IPS-18c (cell line): ENCODE results near the gene TIMM17A.

Source experiments
- H3K4me3 ChIP-seq: 2 replicates; pipeline ENCODE4 v1.7.0; 2013; ENCODE audit warnings: low read depth, mild to moderate bottlenecking, low read length, moderate library complexity; ENCODE audit not compliant: insufficient read depth
- H3K9me3 ChIP-seq: one replicate; pipeline ENCODE4 v1.6.1; 2013; ENCODE audit warnings: mild to moderate bottlenecking, low read length, moderate library complexity; ENCODE audit not compliant: control insufficient read depth, insufficient read depth

TIMM17A gene

DNA sequence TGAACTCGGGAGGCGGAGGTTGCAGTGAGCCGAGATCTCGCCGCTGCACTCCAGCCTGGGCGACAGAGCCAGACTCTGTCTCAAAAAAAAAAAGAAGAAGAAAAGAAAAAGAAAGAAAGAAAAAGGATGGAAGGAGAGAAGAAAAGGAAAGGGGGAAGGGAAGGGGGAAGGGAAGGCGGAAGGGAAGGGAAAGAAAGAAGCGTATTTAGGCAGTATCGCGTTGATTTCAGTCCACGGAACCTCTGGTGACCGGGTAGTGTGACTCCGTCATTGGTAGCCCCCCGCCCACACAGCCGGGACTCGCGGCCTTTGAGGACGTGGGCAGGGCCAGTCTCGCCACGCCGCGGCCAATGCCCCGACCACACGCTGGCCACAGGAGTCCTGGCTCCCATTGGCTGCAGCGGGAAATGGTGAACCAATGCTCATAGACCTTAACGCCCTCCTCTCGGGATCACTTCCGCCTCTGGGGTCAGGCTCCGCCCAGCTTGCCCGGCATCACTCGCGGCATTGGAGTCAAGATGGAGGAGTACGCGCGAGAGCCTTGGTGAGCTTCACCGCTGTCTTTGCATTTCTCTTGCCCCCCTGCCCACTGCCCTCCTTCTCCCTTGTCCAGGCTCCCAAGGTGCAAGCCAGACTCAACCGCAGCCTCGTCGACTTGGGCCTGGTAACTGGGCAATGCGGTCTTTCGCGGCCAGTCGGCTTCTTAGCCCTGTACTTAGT lies at the start of gene TIMM17A:
Gene TIMM17A (plus strand): TSS at position 495 of the 720 bp plus-strand sequence. CDS start 24 bp downstream, at position 519.
- H3K9me3 ChIP-seq, result no peaks in the 10 kb centered on the region

GRCh38 chr1:201906336-201906735 lies 49.0 kb upstream of the TIMM17A start:
- Histone ChIP-seq H3K9me3 (no peaks in the 10 kb centered on the region), H3K4me3 (no peak overlapping the region)

More for the DNA sequence above, at the start of gene TIMM17A:
- peak within 1 kb of the TSS; percentile 99 for H3K4me3 ChIP-seq

DNA sequence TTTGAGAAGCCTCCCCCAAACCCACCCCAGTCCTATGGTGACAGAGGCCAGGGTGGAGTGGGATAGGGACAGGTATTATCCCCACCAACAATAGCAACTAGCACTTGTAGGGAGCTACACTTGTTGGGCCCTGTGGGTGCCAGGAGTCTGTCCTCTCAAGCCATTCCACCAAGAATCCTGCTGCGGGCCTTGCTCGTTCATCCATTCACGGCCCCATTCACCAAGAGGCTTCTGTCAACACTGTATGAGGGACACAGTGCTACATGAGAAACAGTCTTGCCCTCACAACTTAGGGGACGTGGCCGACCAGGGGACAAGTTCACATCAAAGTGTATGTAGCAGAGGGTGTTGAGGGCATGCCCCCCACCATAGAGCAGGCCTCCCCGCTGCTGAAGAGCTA lies 47.7 kb upstream of the TIMM17A start:
- H3K9me3 ChIP-seq, result no peaks in the 10 kb centered on the region

GRCh38 chr1:201911826-201912571 lies 43.3 kb upstream of the TIMM17A start:
- Histone ChIP-seq H3K9me3 (no peaks in the 10 kb centered on the region), H3K4me3 (no peak overlapping the region)

More for the DNA sequence above, 47.7 kb upstream of the TIMM17A start:
- no peak overlapping the region for H3K4me3 ChIP-seq

GRCh38 chr1:201912832-201913231 lies 42.5 kb upstream of the TIMM17A start:
- no peak overlapping the region for H3K4me3 ChIP-seq
- H3K9me3 ChIP-seq, result no peaks in the 10 kb centered on the region

DNA sequence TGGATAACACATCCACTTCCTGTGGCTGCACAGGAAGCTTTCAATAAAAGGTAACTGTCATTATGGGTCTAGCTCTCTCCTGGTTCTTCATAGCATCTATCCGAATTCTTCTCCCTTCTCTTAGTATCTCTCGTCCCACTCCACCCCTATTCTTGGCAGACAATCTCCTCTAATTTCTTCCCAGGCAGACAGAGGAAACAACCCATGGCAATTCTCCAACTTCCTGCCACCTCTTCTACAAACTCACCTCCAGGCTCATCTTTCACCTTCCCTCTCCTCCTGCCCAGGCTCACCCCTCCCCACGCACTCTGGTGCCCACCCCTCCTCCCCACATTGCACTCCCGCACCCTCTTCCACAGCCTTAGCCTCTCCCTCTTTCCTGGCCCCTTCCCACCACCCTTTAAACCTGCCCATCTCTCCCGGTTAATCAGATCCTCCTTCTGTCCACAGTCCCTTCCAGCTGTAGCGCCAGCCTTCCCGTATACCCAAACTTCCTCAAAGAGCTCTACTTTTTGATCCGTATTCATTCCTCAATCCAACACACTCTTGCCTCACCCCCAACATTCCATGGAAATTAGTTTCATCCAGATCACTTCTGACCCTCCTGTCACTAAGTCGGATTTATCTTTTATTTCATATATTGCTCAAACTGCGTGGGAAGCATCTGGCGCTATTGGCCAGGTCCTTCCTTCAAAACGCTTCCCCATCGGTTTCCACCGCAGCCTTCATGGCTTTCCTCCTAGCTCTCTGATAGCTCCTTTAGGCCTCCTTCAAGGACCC lies 40.7 kb upstream of the TIMM17A start:
- no peaks in the 10 kb centered on the region for H3K9me3 ChIP-seq
- no peak overlapping the region for H3K4me3 ChIP-seq

DNA sequence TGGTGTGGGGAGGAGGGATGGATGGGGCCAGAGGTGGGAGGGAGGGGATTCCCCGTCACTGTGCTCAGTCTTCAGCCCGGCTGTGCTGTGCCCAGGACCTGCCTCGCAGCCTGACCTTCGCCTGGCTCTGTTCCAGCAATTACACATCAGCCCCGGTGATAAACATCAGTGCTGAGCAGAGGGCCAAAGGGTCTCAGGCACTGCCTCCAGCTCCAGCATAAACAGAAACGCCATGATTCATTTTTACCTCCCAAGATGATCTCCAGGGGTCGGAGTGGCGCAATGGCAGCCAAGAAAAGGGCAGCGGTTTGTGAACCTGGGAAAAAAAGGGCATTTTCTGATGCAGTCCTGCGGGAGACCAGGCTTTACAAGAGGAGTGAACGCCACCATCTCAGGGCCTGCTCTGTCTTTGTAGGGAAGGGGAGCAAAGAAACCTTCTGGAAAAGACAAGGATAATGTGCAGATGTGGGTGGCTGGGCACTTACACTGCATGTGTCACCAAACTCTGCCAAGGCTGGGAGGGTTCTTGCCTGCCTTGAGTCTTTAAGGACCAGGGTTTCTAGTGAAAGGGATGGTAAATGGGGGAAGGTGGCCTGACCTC lies 38.6 kb upstream of the TIMM17A start:
- Histone ChIP-seq H3K4me3 (no peak overlapping the region), H3K9me3 (no peaks in the 10 kb centered on the region)

- no peak overlapping the region for H3K4me3 ChIP-seq
- no peaks in the 10 kb centered on the region for H3K9me3 ChIP-seq
Observed at GRCh38 chr1:201917362-201918033, 37.8 kb upstream of the TIMM17A start.

GRCh38 chr1:201918343-201918742 lies 37.0 kb upstream of the TIMM17A start:
- no peak overlapping the region for H3K4me3 ChIP-seq

DNA sequence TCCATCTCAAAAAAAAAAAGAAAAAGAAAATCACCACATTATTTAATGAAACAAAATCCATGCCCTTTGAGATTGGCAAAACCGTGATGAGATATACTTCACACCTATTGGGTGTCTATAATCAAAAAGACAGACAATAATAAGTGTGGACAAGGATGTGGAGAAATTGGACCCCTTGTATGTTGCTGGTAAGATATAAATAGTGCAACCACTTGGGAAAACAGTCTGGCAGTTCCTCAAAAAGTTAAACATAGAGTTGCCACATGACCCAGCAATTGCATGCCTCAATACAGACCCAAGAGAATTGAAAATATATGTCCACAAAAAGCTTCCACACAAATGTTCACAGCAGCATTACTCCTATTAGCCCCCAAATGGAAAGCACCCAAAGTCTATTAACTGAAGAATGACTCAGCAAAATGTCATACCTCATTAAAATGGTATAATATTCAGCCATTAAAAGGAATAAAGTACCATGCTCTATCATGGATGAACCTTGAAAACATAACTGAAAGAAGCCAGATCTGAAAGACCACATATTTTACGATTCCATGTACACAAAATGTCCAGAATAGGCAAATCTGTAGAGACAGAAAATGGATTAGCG lies 33.2 kb upstream of the TIMM17A start:
- Histone ChIP-seq H3K9me3 (no peaks in the 10 kb centered on the region), H3K4me3 (no peak overlapping the region)

More at GRCh38 chr1:201918343-201918742, 37.0 kb upstream of the TIMM17A start:
- H3K9me3 ChIP-seq, result no peaks in the 10 kb centered on the region

GRCh38 chr1:201925301-201925567 lies 30.1 kb upstream of the TIMM17A start:
- H3K9me3 ChIP-seq, result no peaks in the 10 kb centered on the region

GRCh38 chr1:201925981-201926645 lies 29.2 kb upstream of the TIMM17A start:
- H3K4me3 ChIP-seq, result no peak overlapping the region
- H3K9me3 ChIP-seq, result no peaks in the 10 kb centered on the region

More at GRCh38 chr1:201925301-201925567, 30.1 kb upstream of the TIMM17A start:
- H3K4me3 ChIP-seq, result no peak overlapping the region

DNA sequence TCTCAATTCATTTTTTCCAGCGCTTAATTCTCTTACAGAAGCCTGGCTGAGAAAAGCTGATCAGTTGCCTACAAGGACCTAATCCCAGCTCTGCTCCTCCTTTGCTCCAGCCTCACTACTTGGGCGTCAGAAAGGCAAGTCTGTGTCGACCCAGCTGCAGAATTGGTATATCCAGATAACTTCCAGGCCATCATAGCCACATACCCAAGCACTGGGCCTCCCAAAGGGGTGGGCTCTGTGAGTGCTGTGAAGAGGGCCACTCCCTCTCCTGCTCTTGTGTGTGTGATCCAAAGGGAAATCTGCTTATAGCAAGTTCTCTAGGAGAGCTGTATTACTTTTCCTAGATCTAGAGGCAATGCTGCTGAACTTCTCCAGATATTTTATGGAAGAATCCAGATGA lies 27.0 kb upstream of the TIMM17A start:
- no peak overlapping the region for H3K4me3 ChIP-seq

DNA sequence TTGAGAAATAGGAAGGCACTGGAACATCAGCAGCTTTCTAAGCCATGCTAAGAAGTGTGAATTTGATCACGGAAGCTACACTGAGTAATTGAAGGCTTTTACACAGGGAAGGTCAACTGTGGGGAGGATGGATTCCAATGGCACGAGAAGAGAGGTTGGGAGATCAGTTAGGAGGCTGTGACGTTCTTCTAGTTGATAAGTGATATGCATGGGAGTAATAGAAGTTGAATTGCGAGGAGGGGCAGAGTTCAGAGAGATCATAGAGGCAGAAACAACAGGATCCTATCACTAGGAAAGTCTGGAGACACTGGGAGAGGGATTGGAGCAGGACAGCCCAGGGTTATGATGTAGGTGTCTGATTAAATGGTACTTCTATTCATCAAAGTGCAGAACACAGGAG lies 25.2 kb upstream of the TIMM17A start:
- no peak overlapping the region for H3K4me3 ChIP-seq
- H3K9me3 ChIP-seq, result no peaks in the 10 kb centered on the region

More for the DNA sequence above, 27.0 kb upstream of the TIMM17A start:
- no peaks in the 10 kb centered on the region for H3K9me3 ChIP-seq

- H3K4me3 ChIP-seq, result no peak overlapping the region
- no peaks in the 10 kb centered on the region for H3K9me3 ChIP-seq
Observed at GRCh38 chr1:201930803-201931202, 24.5 kb upstream of the TIMM17A start.

GRCh38 chr1:201933840-201934430 lies 21.4 kb upstream of the TIMM17A start:
- no peak overlapping the region for H3K4me3 ChIP-seq
- no peaks in the 10 kb centered on the region for H3K9me3 ChIP-seq
